ENCODE results near the gene CEP126.

Gene CEP126

GRCh38 chr11:101909087-101909486, 5.7 kb upstream of the CEP126 start:
- DNase-seq (ENCODE audit: insufficient read length), result no peak
- TF ChIP-seq POLR2AphosphoS5 (IDR thresholded peaks at IDR 0.05; ENCODE audit: low read depth, low read length), result no peak
- no peak for TF ChIP-seq TAF1 (IDR thresholded peaks at IDR 0.05; ENCODE audit: borderline replicate concordance, low read depth, low read length)
- TF ChIP-seq POLR2A (IDR thresholded peaks at IDR 0.05; ENCODE audit: low read depth, low read length), result no peak
- FAIRE-seq, result no peak

- TF ChIP-seq POLR2A (IDR thresholded peaks at IDR 0.05; ENCODE audit: low read depth, low read length) (no peak), TAF1 (IDR thresholded peaks at IDR 0.05; ENCODE audit: borderline replicate concordance, low read depth, low read length) (no peak), POLR2AphosphoS5 (IDR thresholded peaks at IDR 0.05; ENCODE audit: low read depth, low read length) (no peak)
- FAIRE-seq (no peak), DNase-seq (ENCODE audit: insufficient read length) (no peak)
Measured at GRCh38 chr11:101912823-101913284, 2.0 kb upstream of the CEP126 start.

- no peak for TF ChIP-seq POLR2A (IDR thresholded peaks at IDR 0.05; ENCODE audit: low read depth, low read length)
- no peak for TF ChIP-seq POLR2AphosphoS5 (IDR thresholded peaks at IDR 0.05; ENCODE audit: low read depth, low read length)
- no peak for TF ChIP-seq TAF1 (IDR thresholded peaks at IDR 0.05; ENCODE audit: borderline replicate concordance, low read depth, low read length)
- no peak for DNase-seq (ENCODE audit: insufficient read length)
- FAIRE-seq, result peak; percentile 9
Measured at GRCh38 chr11:101913656-101914055, 1.2 kb upstream of the CEP126 start.

GRCh38 chr11:101914341-101914737, 471 bp upstream of the CEP126 start:
- TF ChIP-seq POLR2AphosphoS5 (IDR thresholded peaks at IDR 0.05; ENCODE audit: low read depth, low read length) (no peak), TAF1 (IDR thresholded peaks at IDR 0.05; ENCODE audit: borderline replicate concordance, low read depth, low read length) (no peak), POLR2A (IDR thresholded peaks at IDR 0.05; ENCODE audit: low read depth, low read length) (no peak)
- no peak for FAIRE-seq
- no peak for DNase-seq (ENCODE audit: insufficient read length)

- TF ChIP-seq POLR2A (IDR thresholded peaks at IDR 0.05; ENCODE audit: low read depth, low read length) (no peak), POLR2AphosphoS5 (IDR thresholded peaks at IDR 0.05; ENCODE audit: low read depth, low read length) (no peak), TAF1 (IDR thresholded peaks at IDR 0.05; ENCODE audit: borderline replicate concordance, low read depth, low read length) (no peak)
- FAIRE-seq (peak; percentile 66), DNase-seq (ENCODE audit: insufficient read length) (no peak)
Measured at GRCh38 chr11:101915791-101916291, 1.0 kb downstream of the CEP126 start.

GRCh38 chr11:101916422-101916821, 1.6 kb downstream of the CEP126 start, which contains the start of gene ANGPTL5:
Gene ANGPTL5, minus strand, starts transcription at chr11:101916522. Its CDS starts 8,613 bp downstream, at chr11:101907909.
- FAIRE-seq, result no peak

GRCh38 chr11:101917226-101917625, 2.4 kb downstream of the CEP126 start:
- TF ChIP-seq TAF1 (IDR thresholded peaks at IDR 0.05; ENCODE audit: borderline replicate concordance, low read depth, low read length), result no peak
- no peak for TF ChIP-seq POLR2A (IDR thresholded peaks at IDR 0.05; ENCODE audit: low read depth, low read length)
- TF ChIP-seq POLR2AphosphoS5 (IDR thresholded peaks at IDR 0.05; ENCODE audit: low read depth, low read length), result no peak
- FAIRE-seq (no peak), DNase-seq (ENCODE audit: insufficient read length) (no peak)

More at GRCh38 chr11:101916422-101916821, 1.6 kb downstream of the CEP126 start, which contains the start of gene ANGPTL5:
- no peak for TF ChIP-seq TAF1 (IDR thresholded peaks at IDR 0.05; ENCODE audit: borderline replicate concordance, low read depth, low read length)
- no peak for TF ChIP-seq POLR2AphosphoS5 (IDR thresholded peaks at IDR 0.05; ENCODE audit: low read depth, low read length)
- no peak for TF ChIP-seq POLR2A (IDR thresholded peaks at IDR 0.05; ENCODE audit: low read depth, low read length)
- no peak for DNase-seq (ENCODE audit: insufficient read length)

GRCh38 chr11:101920992-101921391, 6.2 kb downstream of the CEP126 start:
- DNase-seq (ENCODE audit: insufficient read length), result no peak
- FAIRE-seq, result no peak
- TF ChIP-seq TAF1 (IDR thresholded peaks at IDR 0.05; ENCODE audit: borderline replicate concordance, low read depth, low read length) (no peak), POLR2A (IDR thresholded peaks at IDR 0.05; ENCODE audit: low read depth, low read length) (no peak), POLR2AphosphoS5 (IDR thresholded peaks at IDR 0.05; ENCODE audit: low read depth, low read length) (no peak)

GRCh38 chr11:101923554-101923953, 8.7 kb downstream of the CEP126 start:
- no peak for TF ChIP-seq TAF1 (IDR thresholded peaks at IDR 0.05; ENCODE audit: borderline replicate concordance, low read depth, low read length)
- no peak for TF ChIP-seq POLR2AphosphoS5 (IDR thresholded peaks at IDR 0.05; ENCODE audit: low read depth, low read length)
- no peak for FAIRE-seq
- no peak for DNase-seq (ENCODE audit: insufficient read length)

GRCh38 chr11:101929294-101929915, 14.6 kb downstream of the CEP126 start:
- FAIRE-seq, result no peak
- TF ChIP-seq POLR2A (IDR thresholded peaks at IDR 0.05; ENCODE audit: low read depth, low read length) (no peak), POLR2AphosphoS5 (IDR thresholded peaks at IDR 0.05; ENCODE audit: low read depth, low read length) (no peak), TAF1 (IDR thresholded peaks at IDR 0.05; ENCODE audit: borderline replicate concordance, low read depth, low read length) (no peak)
- DNase-seq (ENCODE audit: insufficient read length), result no peak

- TF ChIP-seq TAF1 (IDR thresholded peaks at IDR 0.05; ENCODE audit: borderline replicate concordance, low read depth, low read length), result no peak
- TF ChIP-seq POLR2A (IDR thresholded peaks at IDR 0.05; ENCODE audit: low read depth, low read length), result no peak
- no peak for TF ChIP-seq POLR2AphosphoS5 (IDR thresholded peaks at IDR 0.05; ENCODE audit: low read depth, low read length)
- DNase-seq (ENCODE audit: insufficient read length) (no peak), FAIRE-seq (no peak)
Measured at GRCh38 chr11:101931692-101932091, 16.9 kb downstream of the CEP126 start.

GRCh38 chr11:101940901-101941520, 26.2 kb downstream of the CEP126 start:
- FAIRE-seq (no peak), DNase-seq (ENCODE audit: insufficient read length) (no peak)
- TF ChIP-seq POLR2AphosphoS5 (IDR thresholded peaks at IDR 0.05; ENCODE audit: low read depth, low read length), result no peak
- no peak for TF ChIP-seq POLR2A (IDR thresholded peaks at IDR 0.05; ENCODE audit: low read depth, low read length)
- TF ChIP-seq TAF1 (IDR thresholded peaks at IDR 0.05; ENCODE audit: borderline replicate concordance, low read depth, low read length), result no peak

Measured in GM12892 (cell line).